NT2/D1 (cell line): ENCODE measurements around the gene ADGRB3.

Experiments used
- YY1 ChIP-seq: IDR thresholded peaks from 2 replicates; pipeline ENCODE4 v1.6.1; 2011; ENCODE audit not compliant: insufficient read length, insufficient read depth
- ZNF274 ChIP-seq: IDR thresholded peaks from 2 replicates; pipeline ENCODE4 v1.6.1; 2011; ENCODE audit warnings: mild to moderate bottlenecking, low read depth, low read length

DNA sequence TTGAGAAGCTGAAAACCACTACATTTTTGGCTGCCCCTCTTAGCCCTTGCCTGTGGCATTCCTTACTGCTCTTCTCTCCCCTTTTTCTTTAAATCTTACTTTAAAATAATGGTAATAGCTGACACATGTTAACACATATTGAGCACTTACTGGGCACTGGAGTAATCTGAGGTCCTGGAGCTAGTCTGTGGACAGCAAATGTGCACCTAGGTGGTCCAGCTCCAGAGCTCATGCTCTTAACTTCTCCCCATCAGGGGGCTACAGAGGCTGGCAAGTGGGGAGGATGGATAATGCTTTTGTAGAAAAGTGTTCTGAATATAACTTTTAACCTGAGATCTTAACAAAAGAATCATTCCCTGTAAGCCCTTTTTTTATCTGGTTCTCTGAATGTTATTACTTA, 74.8 kb downstream of the ADGRB3 start:
- no peak for TF ChIP-seq ZNF274
- TF ChIP-seq YY1: no peak
